NCI-H1930 (cell line): ENCODE data around the gene MAP3K2.
"Not testable (repeated sequence)": the region's sequence is repeated elsewhere in the genome, so short reads cannot be mapped to it uniquely, and the experiment has no call there.

ENCODE experiments used
- DNase-seq, 2 experiments: peaks; one replicate each; lab custom pipeline; 2025; lab: John Stamatoyannopoulos, UW

MAP3K2 gene

GRCh38 chr2:127382831-127383230, 4.9 kb downstream of the MAP3K2 start:
- DNase-seq = no peak

- DNase-seq = no peak
Measured at GRCh38 chr2:127381762-127382161, 6.0 kb downstream of the MAP3K2 start.

GRCh38 chr2:127379712-127380355, 7.9 kb downstream of the MAP3K2 start:
- no peak for DNase-seq

GRCh38 chr2:127378720-127379119, 9.1 kb downstream of the MAP3K2 start:
- no peak for DNase-seq

- no peak for DNase-seq
Measured at GRCh38 chr2:127377262-127377661, 10.5 kb downstream of the MAP3K2 start.

- DNase-seq = no peak
Measured at GRCh38 chr2:127376257-127376656, 11.5 kb downstream of the MAP3K2 start.

- no peak for DNase-seq
Measured at GRCh38 chr2:127373362-127374083, 14.3 kb downstream of the MAP3K2 start.

- peak in 1 of 2 experiments; percentile 14 for DNase-seq
Measured at GRCh38 chr2:127371037-127371436, 16.7 kb downstream of the MAP3K2 start.

- DNase-seq = no peak
Measured at GRCh38 chr2:127370010-127370409, 17.8 kb downstream of the MAP3K2 start.

GRCh38 chr2:127365211-127365643, 22.5 kb downstream of the MAP3K2 start:
- no peak for DNase-seq

- DNase-seq = no peak
Measured at GRCh38 chr2:127362971-127363370, 24.8 kb downstream of the MAP3K2 start.

- DNase-seq = no peak
Measured at GRCh38 chr2:127361929-127362885, 25.6 kb downstream of the MAP3K2 start.

- no peak for DNase-seq
Measured at GRCh38 chr2:127360242-127360641, 27.5 kb downstream of the MAP3K2 start.

GRCh38 chr2:127359520-127359919, 28.3 kb downstream of the MAP3K2 start:
- no peak for DNase-seq

GRCh38 chr2:127358971-127359370, 28.8 kb downstream of the MAP3K2 start:
- DNase-seq = no peak

- no peak for DNase-seq
Measured at GRCh38 chr2:127358044-127358443, 29.7 kb downstream of the MAP3K2 start.

GRCh38 chr2:127357591-127357990, 30.2 kb downstream of the MAP3K2 start:
- no peak for DNase-seq

GRCh38 chr2:127356531-127356930, 31.2 kb downstream of the MAP3K2 start:
- no peak for DNase-seq

- no peak for DNase-seq
Measured at GRCh38 chr2:127355407-127356008, 32.3 kb downstream of the MAP3K2 start.

- DNase-seq = not testable (repeated sequence)
Measured at GRCh38 chr2:127353873-127354676, 33.7 kb downstream of the MAP3K2 start.

GRCh38 chr2:127353223-127353622, 34.6 kb downstream of the MAP3K2 start:
- not testable (repeated sequence) for DNase-seq
